MM.1S (cell line): ENCODE results near the gene DMGDH.

Experiments
- CTCF ChIP-seq: fragments of 300-600 bp; sonication (generic); IDR thresholded peaks from 2 replicates; pipeline ENCODE4 v1.5.1; 2016; ENCODE audit warnings: antibody characterized with exemption, low read length, mixed read lengths
- EZH2 ChIP-seq: fragments of 300-600 bp; sonication (generic); optimal IDR thresholded peaks from 2 replicates; pipeline ENCODE3; 2017; ENCODE audit warnings: low read depth, mild to moderate bottlenecking, antibody characterized with exemption, low read length, mixed read lengths
- EZH2phosphoT487 ChIP-seq: fragments of 300-600 bp; sonication (generic); IDR thresholded peaks from 2 replicates; pipeline ENCODE4 v1.6.1; 2018; ENCODE audit warnings: antibody characterized with exemption, low read length

- no peak for TF ChIP-seq CTCF
- no peak for TF ChIP-seq EZH2
- TF ChIP-seq EZH2phosphoT487: no peak
Observed at GRCh38 chr5:79108792-79109191, 39.3 kb upstream of the DMGDH start.
